Right lobe of liver (tissue), 6 donors: Measurements from ENCODE around the gene ARHGAP32. TPM values are rescaled to one million over a fixed set of nuclear protein-coding genes. Genes with fewer than 3 reads are reported as not detected.
A peak's percentile ranks its signal among the peaks of the same experiment; 100 is the strongest.

Experiments used
- ATAC-seq, 4 donors: fragments of 200-7000 bp; cut with Tn5 transposase; one replicate each; pipeline ENCODE4 v1.9.1; 2020; ENCODE audit warnings: mild to moderate bottlenecking in 4 of 4, moderate library complexity in 4 of 4
- DNase-seq, 3 donors: peaks; one replicate each; pipeline ENCODE4 v3.0.0-alpha.2; 2020
- H3K27ac ChIP-seq, 3 donors: fragments of 200-600 bp; one replicate each; pipeline ENCODE4 v1.8.0; 2022
- H3K27me3 ChIP-seq, 2 donors: fragments of 200-600 bp; one replicate each; pipeline ENCODE4 v1.8.0; 2022
- H3K36me3 ChIP-seq, 4 donors: fragments of 200-600 bp; sonication (generic) in 1 of 4; one replicate each; pipeline versions ENCODE4 v1.5.1 to v1.8.0; 2017 to 2022; ENCODE audit warnings: control low read depth in 1 of 4
- H3K4me1 ChIP-seq, 4 donors: fragments of 200-600 bp; sonication (generic) in 1 of 4; one replicate each; pipeline versions ENCODE4 v1.5.1 to v1.8.0; 2017 to 2022; ENCODE audit warnings: control low read depth in 1 of 4
- H3K4me3 ChIP-seq, 3 donors: fragments of 200-600 bp; one replicate each; pipeline ENCODE4 v1.8.0; 2022
- H3K9me3 ChIP-seq, 4 donors: fragments of 200-600 bp; sonication (generic) in 1 of 4; one replicate each; pipeline versions ENCODE4 v1.5.1 to v1.8.0; 2017 to 2022; ENCODE audit warnings: control low read depth in 1 of 4
- POLR2A ChIP-seq: fragments of 450-650 bp; IDR thresholded peaks from one replicate; pipeline ENCODE4 v1.6.1; 2017; ENCODE audit warnings: antibody characterized with exemption, mild to moderate bottlenecking
- WGBS: methylation state at CpG from one replicate; pipeline ENCODE4 v1.1.6; 2018; ENCODE audit warnings: low coverage, low lambda C conversion rate; ENCODE audit not compliant: insufficient coverage; ENCODE audit errors: missing lambda C conversion rate; 5-methylcytosine and 5-hydroxymethylcytosine counted together
- intact Hi-C, 2 donors: fragments of 100-400 bp; cut with DNase I; formaldehyde crosslinking; loops; one replicate each; pipeline versions ENCODE4 v1.11.2 to v1.14.1; 2022
- total RNA-seq, 6 experiments: library from RNA; depleted of rRNA in 2 of 6; stranded (reverse); fragments of >200 nt in 2 of 6; fragmentation: NEBNext Ultra II Directional in 3 of 6; extraction: Animal tissue kit (Norgen Biotek cat#: 25700) in 3 of 6; gene quantifications; one replicate each; pipeline versions ENCODE4 v1.1.0 to v1.2.4, GENCODE V29; 2016 to 2023
- TF ChIP-seq, protein P1 (sequence below), 4 donors: fragments of 200-600 bp in 3 of 4; fragments of 450-650 bp in 1 of 4; IDR thresholded peaks; one replicate each; pipeline versions ENCODE4 v1.5.1 to v1.8.0; 2016 to 2022; ENCODE audit warnings: antibody characterized with exemption in 4 of 4, mild to moderate bottlenecking in 2 of 4
- donor health status: DM: no; HTN: yes; CAD: no.
- donor health status: DM: no; HTN: no; CAD: no.
- donor health status: DM: no; HTN: no; CAD: no.
- donor health status: DM: no; HTN: yes; CAD: no.
- donor health status: DM: no; HTN: yes; CAD: no.

Gene ARHGAP32
- total RNA-seq, 6 experiments from 2014 or later, result 5.0 to 12.3 (median 10.0) TPM

DNA sequence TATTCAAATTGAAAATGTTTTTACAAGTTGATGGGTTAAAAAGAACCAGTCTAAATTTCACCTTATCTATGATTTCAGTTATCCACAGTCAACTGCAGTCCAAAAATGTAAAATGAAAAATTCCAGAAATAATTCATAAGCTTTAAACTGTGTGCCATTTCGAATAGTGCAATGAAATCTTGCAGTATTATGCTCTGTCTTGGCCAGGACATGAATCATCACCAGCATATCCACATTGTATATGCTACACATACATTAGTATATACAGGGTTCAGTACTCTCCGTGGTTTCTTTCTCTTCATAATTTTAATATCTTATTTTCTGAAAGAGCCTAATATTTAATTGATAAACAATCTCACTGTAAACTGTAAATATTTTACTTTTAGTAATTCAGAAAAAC is 45.9 kb downstream of the ARHGAP32 start:
- Histone ChIP-seq H3K36me3 (no peaks in the 10 kb centered on the region), H3K27me3 (no peaks in the 10 kb centered on the region), H3K4me1 (peaks cover 0 to 7% (median 0%) of the 10 kb centered on the region in 4 donors), H3K4me3 (no peak overlapping the region), H3K27ac (no peak overlapping the region), H3K9me3 (no peaks in the 10 kb centered on the region)
- WGBS, result 80% methylated on average over 2 of the region's 2 CpGs
- TF ChIP-seq POLR2A, result no peak
- TF ChIP-seq, protein P1, sequence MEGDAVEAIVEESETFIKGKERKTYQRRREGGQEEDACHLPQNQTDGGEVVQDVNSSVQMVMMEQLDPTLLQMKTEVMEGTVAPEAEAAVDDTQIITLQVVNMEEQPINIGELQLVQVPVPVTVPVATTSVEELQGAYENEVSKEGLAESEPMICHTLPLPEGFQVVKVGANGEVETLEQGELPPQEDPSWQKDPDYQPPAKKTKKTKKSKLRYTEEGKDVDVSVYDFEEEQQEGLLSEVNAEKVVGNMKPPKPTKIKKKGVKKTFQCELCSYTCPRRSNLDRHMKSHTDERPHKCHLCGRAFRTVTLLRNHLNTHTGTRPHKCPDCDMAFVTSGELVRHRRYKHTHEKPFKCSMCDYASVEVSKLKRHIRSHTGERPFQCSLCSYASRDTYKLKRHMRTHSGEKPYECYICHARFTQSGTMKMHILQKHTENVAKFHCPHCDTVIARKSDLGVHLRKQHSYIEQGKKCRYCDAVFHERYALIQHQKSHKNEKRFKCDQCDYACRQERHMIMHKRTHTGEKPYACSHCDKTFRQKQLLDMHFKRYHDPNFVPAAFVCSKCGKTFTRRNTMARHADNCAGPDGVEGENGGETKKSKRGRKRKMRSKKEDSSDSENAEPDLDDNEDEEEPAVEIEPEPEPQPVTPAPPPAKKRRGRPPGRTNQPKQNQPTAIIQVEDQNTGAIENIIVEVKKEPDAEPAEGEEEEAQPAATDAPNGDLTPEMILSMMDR (IDR thresholded peaks at IDR 0.05), result no peak
- DNase-seq, result no peak
- intact Hi-C loops, result no loop called here
- ATAC-seq, result no peak

DNA sequence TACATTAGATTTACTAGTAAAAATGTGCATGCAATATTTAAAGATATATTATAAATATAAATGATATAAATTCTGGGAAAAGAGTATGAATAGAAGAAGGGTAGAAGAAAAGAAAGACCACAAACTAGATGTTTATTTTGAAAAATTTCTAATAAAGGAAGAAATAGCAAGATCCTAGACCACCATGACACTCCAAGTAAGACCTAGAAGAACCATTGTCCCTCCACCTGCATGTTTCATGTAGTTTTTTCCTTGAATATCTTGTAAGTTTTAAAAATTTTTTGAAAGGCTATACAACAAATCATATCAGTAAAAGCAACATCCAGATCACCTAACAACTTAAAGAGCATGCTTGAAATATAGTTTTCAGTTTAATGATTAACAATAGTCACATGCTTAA is 46.8 kb downstream of the ARHGAP32 start:
- Histone ChIP-seq H3K9me3 (no peaks in the 10 kb centered on the region), H3K27ac (no peak overlapping the region), H3K4me1 (peaks cover 0 to 7% (median 0%) of the 10 kb centered on the region in 4 donors), H3K4me3 (no peak overlapping the region), H3K27me3 (no peaks in the 10 kb centered on the region), H3K36me3 (no peaks in the 10 kb centered on the region)
- no peak for DNase-seq
- ATAC-seq, result no peak
- intact Hi-C loops, result no loop called here
- TF ChIP-seq, protein P1 (IDR thresholded peaks at IDR 0.05), result no peak
- TF ChIP-seq POLR2A, result no peak

DNA sequence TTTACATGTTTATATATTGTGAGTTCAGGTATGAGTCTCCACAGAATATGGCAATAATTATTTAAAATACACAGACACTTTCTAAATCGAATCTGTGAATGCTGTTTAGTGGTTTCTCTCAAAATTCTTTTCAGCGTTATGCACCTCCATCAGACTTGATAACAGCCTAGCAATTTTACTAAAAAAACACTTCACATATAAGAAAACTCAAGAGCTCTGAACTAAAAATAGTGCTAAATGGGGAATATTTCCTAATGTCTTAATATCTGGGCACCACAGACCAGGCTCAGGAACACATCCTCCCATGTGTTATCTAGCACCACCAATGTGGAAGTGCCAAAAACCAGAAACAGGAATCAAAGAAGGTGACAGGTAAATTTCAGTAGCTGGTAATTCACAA is 47.9 kb downstream of the ARHGAP32 start:
- peaks cover 0 to 7% (median 0%) of the 10 kb centered on the region in 4 donors for H3K4me1 ChIP-seq
- no peak for TF ChIP-seq POLR2A
- TF ChIP-seq, protein P1 (IDR thresholded peaks at IDR 0.05), result no peak
- 85% methylated on average over 2 of the region's 2 CpGs for WGBS
- ATAC-seq, result no peak
- no peaks in the 10 kb centered on the region for H3K36me3 ChIP-seq
- no peak overlapping the region for H3K4me3 ChIP-seq
- H3K9me3 ChIP-seq, result no peaks in the 10 kb centered on the region
- intact Hi-C loops, result no loop called here
- no peaks in the 10 kb centered on the region for H3K27me3 ChIP-seq
- DNase-seq, result no peak
- H3K27ac ChIP-seq, result no peak overlapping the region

DNA sequence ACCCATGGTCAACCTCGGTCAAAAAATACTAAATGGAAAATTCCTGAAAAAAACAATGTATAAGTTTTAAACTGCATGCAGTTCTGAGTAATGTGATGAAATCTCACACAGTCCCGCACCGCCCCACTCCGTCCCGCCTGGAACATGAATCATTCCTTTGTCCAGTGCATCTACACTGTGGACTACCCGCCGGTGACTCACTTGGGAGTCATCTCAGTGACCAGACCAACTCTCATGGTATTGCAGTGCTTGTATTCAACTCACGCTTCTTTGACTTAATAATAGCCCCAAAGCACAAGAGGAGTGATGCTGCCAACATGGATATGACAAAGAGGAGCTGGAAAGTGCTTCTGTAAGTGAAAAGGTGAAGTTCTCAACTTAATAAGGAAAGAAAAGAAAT is 48.8 kb downstream of the ARHGAP32 start:
- intact Hi-C loops, result no loop called here
- DNase-seq (peak in 1 of 3 donors; percentile 66), ATAC-seq (peak; percentile 55 to 98 (median 74))
- Histone ChIP-seq H3K9me3 (no peaks in the 10 kb centered on the region), H3K36me3 (no peaks in the 10 kb centered on the region), H3K27me3 (no peaks in the 10 kb centered on the region), H3K4me3 (no peak overlapping the region), H3K4me1 (peaks cover 0 to 7% (median 0%) of the 10 kb centered on the region in 4 donors), H3K27ac (no peak overlapping the region)
- whole genome bisulfite sequencing, result 80% methylated on average over 8 of the region's 8 CpGs
- TF ChIP-seq POLR2A, result no peak
- TF ChIP-seq, protein P1 (IDR thresholded peaks at IDR 0.05), result no peak
